ENCODE results near the gene NUAK1. TPM values are rescaled to one million over a fixed set of nuclear protein-coding genes. Genes with fewer than 3 reads are reported as not detected.
"Not testable (repeated sequence)": the region's sequence is repeated elsewhere in the genome, so short reads cannot be mapped to it uniquely, and the experiment has no call there.

Gene NUAK1
- total RNA-seq, 4 donors from 2014 or later: 9.4 to 56.8 (median 26.8) TPM

GRCh38 chr12:106020736-106021135 lies 118.0 kb downstream of the NUAK1 start:
- no peaks in the 10 kb centered on the region for H3K4me1 ChIP-seq
- intact Hi-C loops (cut with DNase I; ENCODE audit: low total_unique reads): no loop called here
- peak overlapping the region in 1 of 2 donors; percentile 8 for H3K27ac ChIP-seq
- no peaks in the 10 kb centered on the region for H3K36me3 ChIP-seq
- DNase-seq: no peak
- TF ChIP-seq CTCF (IDR thresholded peaks at IDR 0.05): no peak
- no peak for TF ChIP-seq POLR2A (IDR thresholded peaks at IDR 0.05)
- no peaks in the 10 kb centered on the region for H3K9me3 ChIP-seq
- no peaks in the 10 kb centered on the region for H3K27me3 ChIP-seq
- H3K4me3 ChIP-seq: no peak overlapping the region

DNA sequence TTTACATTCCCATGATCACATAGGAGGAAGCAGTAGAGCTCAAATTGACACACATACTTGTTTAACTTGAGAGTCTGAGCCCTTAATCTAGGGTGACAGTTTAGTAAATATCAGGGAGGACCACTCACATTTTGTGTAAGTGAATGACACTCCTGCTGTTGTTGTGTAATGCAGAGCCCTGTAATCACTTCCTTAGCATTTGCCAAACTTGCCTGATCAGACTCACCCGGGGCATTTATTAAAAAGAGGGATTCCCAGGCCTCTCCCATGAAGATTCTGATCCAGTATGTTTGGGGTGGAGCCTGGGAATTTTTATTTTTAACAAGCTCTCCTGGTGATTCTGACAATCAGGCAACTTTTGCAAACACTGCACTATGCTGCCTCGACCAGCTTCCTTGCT lies 119.6 kb downstream of the NUAK1 start:
- H3K27me3 ChIP-seq: no peaks in the 10 kb centered on the region
- H3K4me1 ChIP-seq: no peaks in the 10 kb centered on the region
- no peak overlapping the region for H3K4me3 ChIP-seq
- no peaks in the 10 kb centered on the region for H3K36me3 ChIP-seq
- TF ChIP-seq CTCF (IDR thresholded peaks at IDR 0.05): no peak
- no peak for TF ChIP-seq POLR2A (IDR thresholded peaks at IDR 0.05)
- DNase-seq: no peak
- no peak overlapping the region for H3K27ac ChIP-seq
- intact Hi-C loops (cut with DNase I; ENCODE audit: low total_unique reads): no loop called here
- H3K9me3 ChIP-seq: no peaks in the 10 kb centered on the region

- Histone ChIP-seq H3K4me3 (no peak overlapping the region), H3K4me1 (no peaks in the 10 kb centered on the region), H3K27me3 (no peaks in the 10 kb centered on the region), H3K9me3 (no peaks in the 10 kb centered on the region), H3K27ac (no peak overlapping the region), H3K36me3 (no peaks in the 10 kb centered on the region)
- TF ChIP-seq POLR2A (IDR thresholded peaks at IDR 0.05) (no peak), CTCF (IDR thresholded peaks at IDR 0.05) (no peak)
- DNase-seq: no peak
- intact Hi-C loops (cut with DNase I; ENCODE audit: low total_unique reads): no loop called here
Measured at GRCh38 chr12:106018286-106018685, 120.5 kb downstream of the NUAK1 start.

DNA sequence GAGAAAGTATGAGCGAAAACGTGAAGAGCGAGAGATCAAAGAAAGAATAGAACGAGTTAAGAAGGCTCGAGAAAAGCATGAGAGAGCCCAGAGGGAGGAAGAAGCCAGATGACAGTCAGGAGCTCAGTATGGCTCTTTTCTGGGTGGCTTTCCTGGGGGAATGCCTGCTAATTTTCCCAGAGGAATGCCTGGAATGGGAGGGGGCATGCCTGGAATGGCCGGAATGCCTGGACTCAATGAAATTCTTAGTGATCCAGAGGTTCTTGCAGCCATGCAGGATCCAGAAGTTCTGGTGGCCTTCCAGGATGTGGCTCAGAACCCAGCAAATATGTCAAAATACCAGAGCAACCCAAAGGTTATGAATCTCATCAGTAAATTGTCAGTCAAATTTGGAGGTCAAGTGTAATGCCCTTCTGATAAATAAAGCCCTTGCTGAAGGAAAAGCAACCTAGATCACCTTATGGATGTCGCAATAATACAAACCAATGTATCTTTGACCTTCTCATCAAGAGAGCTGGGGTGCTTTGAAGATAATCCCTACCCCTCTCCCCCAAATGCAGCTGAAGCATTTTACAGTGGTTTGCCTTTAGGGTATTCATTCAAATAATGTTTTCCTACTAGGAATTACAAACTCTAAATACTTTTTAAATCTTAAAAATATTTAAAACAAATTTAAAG lies 122.0 kb downstream of the NUAK1 start:
- H3K4me1 ChIP-seq; H3K9me3 ChIP-seq; H3K27me3 ChIP-seq; H3K36me3 ChIP-seq; H3K27ac ChIP-seq; intact Hi-C loops (cut with DNase I; ENCODE audit: low total_unique reads); DNase-seq; H3K4me3 ChIP-seq: not testable (repeated sequence)

DNA sequence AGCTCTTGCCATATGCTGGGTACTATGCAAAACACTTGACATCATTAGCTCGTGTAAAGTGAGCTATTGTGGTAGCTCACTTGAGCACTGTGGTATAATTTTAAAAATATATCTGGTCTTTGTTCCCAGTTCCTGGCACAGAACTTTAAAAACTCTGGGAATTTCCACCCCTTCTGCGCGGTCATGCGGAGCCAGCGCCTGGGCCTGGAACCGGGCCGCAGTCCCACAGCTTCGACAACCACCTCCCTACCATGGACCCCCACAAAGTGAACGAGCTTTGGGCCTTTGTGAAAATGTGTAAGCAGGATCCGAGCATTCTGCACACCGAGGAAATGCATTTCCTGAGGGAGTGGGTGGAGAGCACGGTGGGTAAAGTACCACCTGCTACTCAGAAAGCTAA lies 123.1 kb downstream of the NUAK1 start:
- no peaks in the 10 kb centered on the region for H3K27me3 ChIP-seq
- H3K4me3 ChIP-seq: no peak overlapping the region
- H3K36me3 ChIP-seq: no peaks in the 10 kb centered on the region
- H3K27ac ChIP-seq: no peak overlapping the region
- H3K9me3 ChIP-seq: no peaks in the 10 kb centered on the region
- no peaks in the 10 kb centered on the region for H3K4me1 ChIP-seq
- no peak for DNase-seq
- intact Hi-C loops (cut with DNase I; ENCODE audit: low total_unique reads): no loop called here
- TF ChIP-seq CTCF (IDR thresholded peaks at IDR 0.05) (no peak), POLR2A (IDR thresholded peaks at IDR 0.05) (no peak)

GRCh38 chr12:106013941-106014340 lies 124.8 kb downstream of the NUAK1 start:
- H3K4me1 ChIP-seq: no peaks in the 10 kb centered on the region
- H3K36me3 ChIP-seq: no peaks in the 10 kb centered on the region
- H3K4me3 ChIP-seq: no peak overlapping the region
- intact Hi-C loops (cut with DNase I; ENCODE audit: low total_unique reads): no loop called here
- DNase-seq: no peak
- H3K27me3 ChIP-seq: no peaks in the 10 kb centered on the region
- H3K27ac ChIP-seq: no peak overlapping the region
- H3K9me3 ChIP-seq: no peaks in the 10 kb centered on the region
- TF ChIP-seq CTCF (IDR thresholded peaks at IDR 0.05) (no peak), POLR2A (IDR thresholded peaks at IDR 0.05) (no peak)
